WI38 (cell line): ENCODE data around the gene MCUR1.
"Not testable (repeated sequence)": the region's sequence is repeated elsewhere in the genome, so short reads cannot be mapped to it uniquely, and the experiment has no call there.

Experiments used
- H3K4me3 ChIP-seq: 2 replicates; pipeline ENCODE4 v1.5.1; 2011; ENCODE audit warnings: low read depth, mild to moderate bottlenecking, control low read depth, low read length
- CTCF ChIP-seq: IDR thresholded peaks from 2 replicates; pipeline ENCODE4 v1.5.1; 2012; ENCODE audit warnings: low read depth, mild to moderate bottlenecking, control low read depth, low read length

The MCUR1 gene

GRCh38 chr6:13794184-13794583, 20.2 kb downstream of the MCUR1 start:
- H3K4me3 ChIP-seq, result no peak overlapping the region
- TF ChIP-seq CTCF, result no peak

GRCh38 chr6:13789746-13790145, 24.6 kb downstream of the MCUR1 start:
- no peak for TF ChIP-seq CTCF
- H3K4me3 ChIP-seq, result no peak overlapping the region

- TF ChIP-seq CTCF, result no peak
- H3K4me3 ChIP-seq, result no peak overlapping the region
These were observed 25.5 kb downstream of the MCUR1 start for GRCh38 chr6:13788820-13789219.

- no peak overlapping the region for H3K4me3 ChIP-seq
- no peak for TF ChIP-seq CTCF
These were observed 27.2 kb downstream of the MCUR1 start for GRCh38 chr6:13787137-13787536.

GRCh38 chr6:13780162-13780561, 34.2 kb downstream of the MCUR1 start:
- H3K4me3 ChIP-seq, result not testable (repeated sequence)

DNA sequence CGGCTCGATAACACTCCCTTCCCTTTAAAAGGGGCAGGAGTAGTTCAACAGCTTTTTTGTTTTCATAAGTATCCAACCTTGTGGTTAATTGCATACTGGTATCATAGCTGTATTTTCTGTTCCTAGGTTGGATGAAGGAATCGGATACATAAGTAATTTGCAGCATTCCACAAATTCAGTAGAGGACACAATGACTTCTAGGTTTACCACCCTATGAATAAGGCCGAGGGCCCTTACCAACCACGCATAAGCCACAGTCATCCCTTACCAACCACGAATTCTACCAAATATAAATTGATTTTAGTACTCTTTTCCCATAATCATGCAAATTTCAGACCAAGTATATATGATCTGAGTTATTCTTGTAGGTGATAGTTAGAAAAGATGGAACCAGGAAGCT, 36.3 kb downstream of the MCUR1 start:
- no peak for TF ChIP-seq CTCF
- H3K4me3 ChIP-seq, result no peak overlapping the region

DNA sequence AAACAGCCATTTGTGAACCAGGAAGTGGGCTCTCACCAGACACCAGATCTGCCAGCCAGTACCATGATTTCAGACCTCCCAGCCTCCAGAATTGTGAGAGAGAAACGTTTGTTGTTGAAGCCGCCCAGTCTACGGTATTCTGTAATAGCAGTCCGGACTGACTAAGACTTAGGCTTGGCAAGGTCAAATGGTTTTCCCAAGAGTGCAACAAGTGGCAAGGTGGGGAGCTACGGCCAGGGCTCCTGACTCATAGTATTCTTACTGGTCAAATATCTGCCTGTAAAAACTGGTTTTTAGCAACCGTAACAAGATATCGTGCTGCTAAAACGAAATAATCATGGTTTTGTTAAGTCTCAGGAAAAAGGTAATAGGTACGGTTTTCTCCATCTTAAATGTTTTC, 37.8 kb downstream of the MCUR1 start:
- no peak overlapping the region for H3K4me3 ChIP-seq
- TF ChIP-seq CTCF, result no peak

- H3K4me3 ChIP-seq, result not testable (repeated sequence)
These were observed 38.9 kb downstream of the MCUR1 start for GRCh38 chr6:13775466-13775865.

- H3K4me3 ChIP-seq, result not testable (repeated sequence)
These were observed 41.9 kb downstream of the MCUR1 start for GRCh38 chr6:13772358-13773030.
